Bronchial epithelial cell (primary cell): ENCODE measurements around the gene AK8. TPM values are rescaled to one million over a fixed set of nuclear protein-coding genes. Genes with fewer than 3 reads are reported as not detected.

Experiments used
- DNase-seq: peaks from one replicate; pipeline ENCODE4 v3.0.0-alpha.2; 2010; ENCODE audit warnings: low read depth
- FAIRE-seq: peaks from 2 replicates; lab custom pipeline; 2011; peaks lifted over from hg19 to GRCh38; lab: Jason Lieb, UNC
- H3K27me3 ChIP-seq: 2 replicates; pipeline ENCODE4 v1.5.1; 2011; ENCODE audit warnings: low read length; ENCODE audit not compliant: control insufficient read depth, insufficient read depth
- H3K36me3 ChIP-seq: 2 replicates; pipeline ENCODE4 v1.5.1; 2011; ENCODE audit warnings: low read length; ENCODE audit not compliant: control insufficient read depth, insufficient read depth
- H3K4me3 ChIP-seq: 2 replicates; pipeline ENCODE4 v1.5.1; 2011; ENCODE audit warnings: mild to moderate bottlenecking, low read depth, low read length, control low read depth
- total RNA-seq: library from RNA; depleted of rRNA; stranded (reverse); fragments of >200 nt; gene quantifications from 2 replicates; pipeline ENCODE4 v1.2.1, GENCODE V29; 2014
- TF ChIP-seq, protein P1 (sequence below): IDR thresholded peaks from 2 replicates; pipeline ENCODE4 v1.5.1; 2011; ENCODE audit warnings: mild to moderate bottlenecking, moderate library complexity, low read length, control low read depth, inconsistent platforms; ENCODE audit not compliant: insufficient read depth, severe bottlenecking

The AK8 gene
- total RNA-seq, 1 donor from 2014 or later, result not detected

DNA sequence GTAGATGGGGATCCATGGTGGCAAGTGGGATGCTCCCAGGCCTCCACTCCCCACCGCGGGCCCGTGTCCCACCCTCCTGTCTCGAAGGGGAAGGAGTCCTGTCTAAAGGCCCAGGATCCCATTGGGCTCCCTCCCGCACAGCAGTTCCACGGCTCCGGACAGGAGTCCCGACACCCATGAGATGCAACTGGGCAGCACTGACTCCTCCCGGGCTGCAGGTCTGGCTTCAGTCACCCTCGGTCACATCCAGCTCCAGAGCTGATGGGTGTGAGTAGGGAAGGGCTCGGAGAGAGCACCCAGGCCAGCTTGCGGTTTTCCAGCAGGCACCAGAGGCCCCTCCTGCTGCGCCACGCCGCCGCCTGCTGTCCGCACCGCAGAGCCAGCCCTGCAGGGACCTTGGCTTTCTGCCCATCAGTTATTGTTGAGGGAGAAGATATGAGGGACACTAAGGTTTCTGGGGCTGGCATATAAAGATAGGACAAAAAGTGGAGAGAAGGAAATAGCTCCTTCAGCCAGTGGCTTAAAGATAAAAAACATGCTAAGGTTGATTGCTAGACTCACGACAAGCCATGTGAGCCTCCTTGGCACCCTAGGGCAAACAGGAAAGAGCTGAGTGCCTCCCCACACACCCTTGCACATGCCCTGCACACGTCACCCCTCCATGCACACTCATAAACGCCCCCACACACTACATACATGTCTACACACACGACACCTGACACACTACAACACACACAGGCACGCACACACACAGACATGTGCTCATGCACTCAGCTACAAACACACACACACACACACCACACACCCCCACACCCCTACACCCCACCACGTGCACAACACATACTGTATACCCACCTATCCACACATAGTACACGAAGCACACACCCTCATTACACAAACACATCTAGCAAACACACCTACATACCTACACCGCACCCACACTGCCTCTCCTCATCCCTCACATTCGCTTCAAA is 79.0 kb downstream of the AK8 start:
- no peaks in the 10 kb centered on the region for H3K36me3 ChIP-seq
- TF ChIP-seq, protein P1, sequence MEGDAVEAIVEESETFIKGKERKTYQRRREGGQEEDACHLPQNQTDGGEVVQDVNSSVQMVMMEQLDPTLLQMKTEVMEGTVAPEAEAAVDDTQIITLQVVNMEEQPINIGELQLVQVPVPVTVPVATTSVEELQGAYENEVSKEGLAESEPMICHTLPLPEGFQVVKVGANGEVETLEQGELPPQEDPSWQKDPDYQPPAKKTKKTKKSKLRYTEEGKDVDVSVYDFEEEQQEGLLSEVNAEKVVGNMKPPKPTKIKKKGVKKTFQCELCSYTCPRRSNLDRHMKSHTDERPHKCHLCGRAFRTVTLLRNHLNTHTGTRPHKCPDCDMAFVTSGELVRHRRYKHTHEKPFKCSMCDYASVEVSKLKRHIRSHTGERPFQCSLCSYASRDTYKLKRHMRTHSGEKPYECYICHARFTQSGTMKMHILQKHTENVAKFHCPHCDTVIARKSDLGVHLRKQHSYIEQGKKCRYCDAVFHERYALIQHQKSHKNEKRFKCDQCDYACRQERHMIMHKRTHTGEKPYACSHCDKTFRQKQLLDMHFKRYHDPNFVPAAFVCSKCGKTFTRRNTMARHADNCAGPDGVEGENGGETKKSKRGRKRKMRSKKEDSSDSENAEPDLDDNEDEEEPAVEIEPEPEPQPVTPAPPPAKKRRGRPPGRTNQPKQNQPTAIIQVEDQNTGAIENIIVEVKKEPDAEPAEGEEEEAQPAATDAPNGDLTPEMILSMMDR, result no peak
- no peak for DNase-seq
- H3K4me3 ChIP-seq, result no peak overlapping the region
- H3K27me3 ChIP-seq, result peaks cover 1% of the 10 kb centered on the region
- FAIRE-seq, result peak; percentile 86

DNA sequence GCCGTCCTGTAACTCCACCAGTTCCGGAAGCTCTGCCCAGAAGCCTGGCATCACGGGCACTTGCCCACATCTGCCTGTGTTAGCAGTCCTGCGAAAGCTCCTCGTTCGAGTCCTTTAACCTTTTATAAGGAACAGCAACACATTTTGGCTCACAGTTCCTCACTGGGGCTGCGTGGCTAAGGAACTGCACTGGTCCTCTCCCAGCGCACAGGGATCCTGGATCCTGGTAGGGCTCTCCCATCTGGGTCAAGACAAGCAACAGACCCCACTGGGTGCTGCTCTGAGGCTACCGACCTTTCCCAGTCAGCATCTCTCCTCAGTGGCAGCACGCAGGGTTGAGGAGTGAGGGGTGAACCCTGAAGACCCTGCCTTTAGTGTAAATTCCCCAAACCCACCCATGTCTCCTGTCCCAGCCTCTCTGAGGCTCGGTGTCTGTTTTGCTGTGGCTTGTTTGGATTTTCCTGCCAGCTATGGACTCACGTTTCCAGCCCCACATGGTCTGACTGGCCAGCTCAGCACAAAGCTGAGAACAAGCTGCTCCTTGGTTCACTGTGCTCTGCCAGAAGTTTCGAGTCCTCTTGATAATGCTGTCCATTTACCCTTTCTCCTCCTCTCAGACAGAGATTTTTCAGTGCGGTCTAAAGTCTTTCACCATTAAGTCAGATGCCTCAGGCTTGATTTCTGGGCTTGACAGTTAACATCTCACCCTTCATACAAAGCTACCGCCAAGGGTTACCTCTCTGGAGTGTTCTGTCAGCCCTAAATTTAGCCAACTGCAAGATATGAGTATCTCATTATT is 80.0 kb downstream of the AK8 start:
- TF ChIP-seq, protein P1, result no peak
- peaks cover 1% of the 10 kb centered on the region for H3K27me3 ChIP-seq
- FAIRE-seq (no peak), DNase-seq (no peak)
- no peaks in the 10 kb centered on the region for H3K36me3 ChIP-seq
- H3K4me3 ChIP-seq, result no peak overlapping the region

DNA sequence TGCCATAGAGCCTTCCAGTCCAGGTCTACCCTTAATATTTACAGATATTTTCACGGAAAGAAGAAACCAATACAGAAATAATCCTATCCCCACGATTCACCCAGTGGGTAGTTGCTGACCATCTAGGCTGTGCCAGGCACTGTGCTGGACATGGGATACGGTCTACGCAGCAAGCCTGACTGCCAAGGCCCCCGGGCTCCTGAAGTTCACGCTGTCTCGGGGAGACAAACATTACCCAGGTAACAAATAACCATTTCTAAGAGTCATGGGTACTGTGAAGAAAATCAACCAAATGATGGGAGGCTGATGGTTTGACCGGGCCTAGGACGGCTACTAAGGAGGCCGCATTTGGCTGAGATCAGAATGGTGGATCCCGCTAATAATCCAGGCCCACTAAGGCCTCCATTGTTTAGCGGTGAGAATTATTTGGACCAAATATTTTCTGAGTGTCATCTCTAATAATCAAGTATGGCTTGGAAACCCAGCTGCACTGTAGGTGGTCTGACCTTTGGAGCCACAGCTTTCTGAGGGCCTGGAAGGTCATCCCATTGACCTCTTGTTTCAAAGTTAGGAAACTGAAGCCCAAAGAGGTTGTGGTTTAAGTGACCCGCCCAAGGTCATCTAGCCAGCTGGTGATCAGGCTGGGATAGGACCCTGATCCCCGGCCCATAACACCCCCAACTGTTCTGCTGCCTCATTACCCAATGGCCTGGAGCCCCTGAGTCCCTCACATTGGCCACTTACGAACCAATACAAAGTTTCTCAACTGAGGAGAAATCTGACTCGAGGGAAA is 82.4 kb downstream of the AK8 start:
- H3K4me3 ChIP-seq, result no peak overlapping the region
- H3K27me3 ChIP-seq, result peaks cover 1% of the 10 kb centered on the region
- TF ChIP-seq, protein P1, result no peak
- DNase-seq, result no peak
- FAIRE-seq, result no peak
- no peaks in the 10 kb centered on the region for H3K36me3 ChIP-seq

DNA sequence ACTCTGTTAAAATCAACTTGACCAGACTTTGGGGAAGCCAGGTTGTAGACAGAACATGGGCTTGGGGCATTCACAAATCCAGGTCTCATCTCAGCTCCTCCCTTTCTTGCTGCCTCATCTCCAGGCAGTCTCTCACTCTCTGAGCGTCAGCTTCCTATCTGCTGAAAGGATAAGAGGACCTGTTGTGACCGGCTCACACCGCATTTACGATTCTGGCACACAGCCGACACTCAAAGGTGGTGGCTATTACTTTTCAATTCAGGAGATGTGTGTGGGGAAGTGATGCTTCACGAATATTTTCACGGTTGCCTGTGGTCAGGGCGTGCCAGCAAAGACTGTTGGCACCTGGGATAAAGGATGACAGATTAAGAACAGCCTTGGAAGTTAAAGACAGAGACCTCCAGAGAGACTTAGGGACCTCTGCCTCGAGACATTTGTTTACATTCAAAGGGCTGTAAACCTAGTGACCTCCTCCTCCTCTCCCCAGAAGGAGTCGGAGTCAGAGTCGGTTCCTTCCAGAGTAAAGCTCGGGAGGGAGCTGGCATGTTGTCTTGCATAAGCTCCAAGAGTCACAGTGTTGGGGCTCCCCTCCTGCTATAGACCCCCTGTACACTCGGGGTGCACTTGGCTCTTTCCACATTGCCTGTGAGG is 83.2 kb downstream of the AK8 start:
- Histone ChIP-seq H3K4me3 (no peak overlapping the region), H3K27me3 (peaks cover 1% of the 10 kb centered on the region), H3K36me3 (no peaks in the 10 kb centered on the region)
- peak; percentile 56 for DNase-seq
- FAIRE-seq, result no peak
- TF ChIP-seq, protein P1, result no peak
